CD4-positive, alpha-beta T cell treated with Interleukin-15 for 4 hours (primary cell): Measurements from ENCODE around the gene SASH1.

Source experiments
- DNase-seq: peaks from one replicate; pipeline ENCODE4 v3.0.0-alpha.2; 2020; ENCODE audit warnings: low spot score

SASH1 gene

DNA sequence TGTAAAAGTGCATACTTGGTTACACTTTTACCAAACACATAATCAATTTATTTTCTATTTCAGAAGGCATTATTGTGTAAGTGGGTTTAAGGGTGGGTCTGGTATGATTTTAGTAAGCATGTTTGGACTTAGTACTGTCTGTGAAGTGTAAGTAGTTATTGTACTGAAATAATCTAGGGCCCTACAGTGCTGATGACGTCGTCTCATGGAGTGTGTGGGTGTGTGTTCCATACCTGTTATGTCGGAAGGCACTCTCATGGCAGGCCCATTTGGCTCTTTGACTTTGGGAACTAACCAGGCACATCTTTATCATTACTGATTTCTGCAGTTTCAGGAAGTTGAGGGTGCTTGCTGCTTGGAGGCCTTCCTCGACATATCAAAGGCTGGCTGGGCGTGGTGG is 155.1 kb downstream of the SASH1 start:
- no peak for DNase-seq

DNA sequence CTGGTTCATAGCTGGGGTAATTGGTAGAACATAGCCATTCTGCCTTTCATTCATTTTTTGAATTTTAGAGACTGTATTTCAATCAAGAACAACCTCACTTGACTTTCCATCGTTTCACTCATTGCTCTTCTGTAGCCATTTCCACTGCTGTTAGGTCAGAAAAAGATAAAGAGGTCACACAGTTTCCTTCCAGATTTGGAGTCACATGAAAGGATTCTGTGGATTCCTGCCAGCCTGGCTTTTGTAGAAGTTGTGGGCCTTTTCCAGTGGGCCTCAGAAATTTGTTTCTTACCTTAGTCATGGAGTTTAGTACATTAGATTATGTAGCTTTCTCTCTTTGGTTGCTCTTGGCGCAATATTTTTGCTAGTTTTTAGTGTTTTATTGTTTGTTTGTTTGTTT is 157.8 kb downstream of the SASH1 start:
- no peak for DNase-seq

DNA sequence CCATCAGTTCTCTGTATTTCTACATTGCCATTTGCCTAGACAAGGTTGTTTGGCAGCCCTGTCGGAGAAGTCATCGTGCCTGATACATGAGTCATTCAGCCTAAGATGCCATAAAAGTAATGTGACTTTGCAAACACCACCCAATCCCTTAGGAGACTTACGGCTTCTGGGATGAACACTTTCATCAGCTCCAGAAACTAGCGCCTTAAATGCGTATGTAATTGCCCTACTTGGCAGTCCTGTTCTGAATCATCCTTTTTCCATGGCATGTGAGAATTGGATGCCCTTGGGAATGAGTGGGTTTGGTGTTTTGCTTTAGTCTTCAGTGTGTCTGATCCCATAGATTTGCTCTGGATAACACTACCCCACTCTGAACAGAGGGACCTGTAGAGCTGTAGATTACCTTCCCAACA is 158.5 kb downstream of the SASH1 start:
- DNase-seq = no peak

DNA sequence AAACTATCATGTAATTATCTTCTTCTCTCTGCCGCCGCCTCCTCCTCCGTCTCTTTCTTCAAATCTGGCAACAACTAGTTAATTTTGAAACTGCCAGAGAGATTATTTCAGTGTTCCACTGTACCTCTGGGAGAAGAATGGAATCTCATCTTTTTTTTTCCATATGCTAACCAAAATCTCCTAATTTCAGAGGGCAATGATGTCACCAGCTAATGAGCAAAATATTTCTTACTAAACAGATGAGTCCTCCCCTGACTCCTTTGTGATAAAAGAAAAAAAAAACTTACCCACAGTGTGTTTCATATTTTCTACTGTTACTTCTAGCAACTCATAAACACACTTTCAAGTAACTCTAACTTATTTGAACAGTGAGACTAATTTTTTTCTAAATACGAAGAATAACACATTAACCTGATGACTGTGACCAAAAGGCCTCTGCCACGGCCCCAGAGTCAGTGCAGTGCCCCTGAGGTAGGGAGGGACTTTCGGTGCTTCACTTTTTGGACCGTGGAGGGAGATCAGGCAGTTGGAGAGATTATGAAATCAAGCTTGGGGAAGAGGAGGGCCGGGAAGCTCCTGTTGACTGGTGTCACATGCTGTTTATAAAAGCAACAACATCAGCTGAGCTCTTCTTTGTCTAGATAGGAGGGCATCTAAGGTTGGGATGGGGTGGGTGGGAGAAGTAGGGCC is 159.6 kb downstream of the SASH1 start:
- DNase-seq = no peak

DNA sequence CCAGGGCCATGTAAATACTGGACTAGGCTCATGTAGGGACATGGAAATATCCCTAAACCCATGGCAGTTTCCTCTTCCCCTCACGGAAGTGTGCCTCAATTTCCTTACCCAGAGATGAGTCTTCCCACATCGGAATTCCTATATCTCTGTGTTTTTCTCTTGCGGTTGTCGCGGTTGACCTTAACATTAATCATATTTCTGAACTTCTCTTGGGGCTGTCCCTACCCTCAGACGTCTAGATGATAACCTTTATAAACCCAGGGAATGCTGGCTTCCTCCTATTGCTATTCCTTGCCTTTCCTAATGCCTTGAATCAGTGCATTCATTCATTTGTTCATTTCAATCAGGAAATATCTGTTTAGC is 160.1 kb downstream of the SASH1 start:
- no peak for DNase-seq

DNA sequence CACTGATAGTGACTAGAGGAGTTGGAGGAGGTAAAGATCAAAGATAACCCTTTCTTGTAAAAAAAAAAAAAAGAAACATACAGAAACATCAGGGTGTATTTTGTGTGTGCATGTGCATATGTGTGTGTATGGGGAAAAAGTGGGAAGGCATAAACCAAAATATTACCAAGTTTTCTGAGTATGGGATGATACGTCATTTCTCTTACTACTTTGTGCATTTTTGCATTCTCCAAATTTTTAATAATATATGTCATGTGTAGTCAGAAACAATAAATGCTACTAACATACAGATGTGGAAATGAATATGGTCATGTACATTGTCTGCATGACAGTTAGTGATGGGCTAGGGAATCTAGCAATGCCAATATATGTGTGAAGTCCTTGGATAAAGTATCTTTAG is 161.1 kb downstream of the SASH1 start:
- DNase-seq = no peak

DNA sequence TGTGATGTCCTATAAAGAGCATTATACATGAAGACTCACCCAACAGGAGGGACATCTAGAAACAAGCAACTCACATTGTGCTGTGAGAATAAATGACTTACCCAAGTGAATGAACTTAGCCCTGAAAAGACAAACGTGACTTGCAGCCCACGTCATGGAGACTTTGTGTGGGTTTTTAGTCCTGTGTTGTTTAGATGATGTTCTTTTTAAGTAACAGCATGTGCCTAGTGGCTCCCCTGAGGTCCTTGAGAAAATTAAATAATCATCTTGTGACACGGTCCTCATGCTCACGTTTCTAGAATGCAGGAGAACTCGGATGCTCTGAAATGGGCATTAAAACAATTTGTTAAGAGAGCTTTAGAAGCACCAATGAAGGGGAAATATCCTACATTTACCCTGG is 165.1 kb downstream of the SASH1 start:
- no peak for DNase-seq

DNA sequence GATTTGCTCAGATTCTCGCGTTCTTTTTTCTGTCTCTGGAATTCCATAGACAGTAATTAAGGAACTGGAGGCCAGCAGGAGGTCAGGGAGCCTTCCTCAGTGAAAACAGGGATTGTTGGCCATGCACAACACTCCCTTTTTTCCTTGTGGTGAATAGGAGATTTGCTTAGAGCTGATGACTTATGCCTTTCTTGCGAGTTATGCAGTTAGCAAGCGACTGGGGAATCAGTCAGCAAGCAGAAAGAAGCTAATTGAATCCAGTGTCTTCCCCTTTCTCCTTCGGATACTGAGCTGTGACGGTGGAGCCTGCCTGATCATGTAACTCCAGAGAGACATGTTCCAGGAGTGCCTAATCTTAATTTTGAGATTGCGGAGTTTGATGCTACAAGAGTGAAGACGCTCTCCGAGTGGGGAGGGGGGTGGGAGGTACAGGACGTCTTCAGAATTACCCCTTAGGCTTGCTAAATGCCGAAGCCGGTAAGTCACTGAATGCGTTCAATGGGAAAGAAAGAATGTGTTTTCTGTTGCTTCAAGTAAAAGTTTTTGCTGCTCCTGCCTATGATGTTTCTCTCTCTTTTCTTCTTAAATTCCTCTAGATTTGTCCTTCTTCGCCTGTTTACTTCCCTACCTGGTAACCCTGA is 165.9 kb downstream of the SASH1 start:
- DNase-seq = no peak

DNA sequence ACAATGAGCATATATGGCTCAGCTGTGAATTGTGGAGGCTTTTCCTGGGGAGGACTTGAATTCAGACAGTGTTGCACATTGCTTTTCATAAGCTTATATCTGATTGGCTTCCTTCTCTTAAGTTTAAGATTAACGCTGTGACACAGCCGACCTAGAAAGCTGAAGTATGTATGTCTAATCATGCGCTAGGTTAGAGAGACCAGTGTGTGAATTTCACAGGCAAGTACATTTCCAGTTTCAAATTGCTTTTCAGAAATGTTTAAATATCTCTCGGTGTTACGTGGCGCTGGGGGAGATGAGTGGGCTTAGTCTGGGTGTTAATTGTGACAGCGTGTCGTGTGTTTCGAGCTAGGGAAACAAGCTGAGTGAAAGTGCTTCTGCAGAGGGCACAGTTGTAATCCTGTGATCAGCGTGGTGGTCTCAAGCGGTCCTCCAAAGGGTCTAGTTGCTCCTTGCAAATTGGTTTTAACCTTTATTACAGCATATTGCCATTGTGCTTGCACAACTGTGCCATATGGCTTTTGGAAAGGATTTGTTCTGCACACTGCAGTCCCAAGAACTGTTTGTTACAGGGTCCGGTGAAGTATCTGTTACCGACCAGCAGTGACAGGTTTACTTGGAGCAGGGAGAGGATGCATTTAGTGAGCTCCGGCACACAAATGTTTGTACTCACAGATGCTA is 166.6 kb downstream of the SASH1 start:
- no peak for DNase-seq

DNA sequence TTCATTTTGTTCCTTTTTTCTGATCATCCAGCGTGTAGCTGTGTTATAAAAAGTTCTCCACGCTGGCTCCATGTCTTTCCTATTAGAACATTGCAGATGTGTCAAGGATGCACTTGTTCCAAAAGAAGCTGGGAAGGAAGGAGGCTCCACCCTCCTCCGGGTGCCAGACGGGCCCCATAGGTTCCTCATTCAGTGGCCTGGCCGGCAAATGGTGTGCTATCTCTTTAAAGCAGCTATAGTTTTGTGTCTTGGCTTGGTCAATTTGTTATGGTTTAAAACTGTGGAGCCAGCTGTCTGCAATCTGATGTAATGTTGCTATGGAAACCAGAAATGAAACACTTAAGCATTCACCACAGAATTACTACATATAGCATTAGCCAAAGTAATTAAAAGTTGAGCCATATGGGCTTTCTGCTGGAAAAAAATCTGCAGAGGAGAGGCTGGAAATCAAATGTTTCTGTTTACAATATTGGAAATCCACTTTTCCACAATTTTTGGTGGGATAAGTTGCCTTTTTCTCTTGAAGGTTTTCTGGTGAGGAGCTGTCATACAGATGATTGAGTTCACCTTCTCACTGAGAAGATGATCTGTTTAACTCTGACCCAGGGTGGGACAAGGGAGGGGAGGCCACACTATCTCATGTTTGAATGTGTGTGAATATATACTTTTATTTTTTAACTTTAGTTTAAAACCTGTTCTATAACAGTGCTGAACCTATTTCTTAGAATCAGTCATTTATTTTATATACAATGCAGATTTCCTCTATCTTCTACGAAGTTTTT is 167.4 kb downstream of the SASH1 start:
- no peak for DNase-seq

DNA sequence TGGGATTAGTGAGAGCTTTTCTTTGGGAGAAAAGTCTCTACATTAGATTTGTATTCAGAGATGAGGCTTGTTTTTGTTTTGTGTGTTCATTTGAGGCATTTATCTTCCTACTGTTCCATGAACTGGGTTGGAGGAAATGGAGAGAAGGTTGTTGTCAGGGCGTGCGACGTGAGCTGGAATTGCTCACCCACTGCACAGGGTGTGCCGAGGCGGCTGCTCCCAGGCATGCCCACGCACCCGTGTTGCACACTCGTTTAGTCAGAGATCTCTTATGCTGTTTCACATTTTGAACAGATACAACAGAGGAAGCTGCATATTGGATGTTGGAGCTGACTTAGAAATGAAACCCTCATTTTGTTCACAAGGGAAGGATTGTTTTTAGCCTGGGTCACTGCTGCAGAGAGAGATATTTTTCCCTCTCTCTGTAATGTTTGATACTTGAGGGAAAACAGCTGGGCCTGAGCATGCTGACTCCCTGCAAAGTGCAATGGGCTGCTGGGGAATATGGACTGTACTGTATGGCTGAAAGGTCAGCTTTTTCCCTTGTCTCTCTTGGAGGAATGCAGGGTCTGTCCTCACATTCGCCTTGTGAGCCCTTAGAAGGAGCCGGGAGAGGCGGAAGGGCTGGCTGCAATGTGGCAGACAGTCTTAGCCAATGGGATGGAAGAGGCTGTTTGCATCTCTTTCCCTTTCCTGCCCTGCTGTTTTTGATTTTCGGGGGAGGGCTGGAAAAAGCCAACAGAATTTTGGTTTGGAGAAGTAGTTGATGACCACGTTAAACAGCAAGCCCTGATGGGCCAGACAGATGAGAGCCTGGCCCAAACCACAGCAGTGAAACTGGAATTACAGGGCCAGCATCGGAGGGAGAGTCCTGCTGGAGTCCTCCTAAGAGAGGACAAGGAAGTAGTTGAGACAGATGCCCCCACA is 170.8 kb downstream of the SASH1 start:
- DNase-seq = no peak

DNA sequence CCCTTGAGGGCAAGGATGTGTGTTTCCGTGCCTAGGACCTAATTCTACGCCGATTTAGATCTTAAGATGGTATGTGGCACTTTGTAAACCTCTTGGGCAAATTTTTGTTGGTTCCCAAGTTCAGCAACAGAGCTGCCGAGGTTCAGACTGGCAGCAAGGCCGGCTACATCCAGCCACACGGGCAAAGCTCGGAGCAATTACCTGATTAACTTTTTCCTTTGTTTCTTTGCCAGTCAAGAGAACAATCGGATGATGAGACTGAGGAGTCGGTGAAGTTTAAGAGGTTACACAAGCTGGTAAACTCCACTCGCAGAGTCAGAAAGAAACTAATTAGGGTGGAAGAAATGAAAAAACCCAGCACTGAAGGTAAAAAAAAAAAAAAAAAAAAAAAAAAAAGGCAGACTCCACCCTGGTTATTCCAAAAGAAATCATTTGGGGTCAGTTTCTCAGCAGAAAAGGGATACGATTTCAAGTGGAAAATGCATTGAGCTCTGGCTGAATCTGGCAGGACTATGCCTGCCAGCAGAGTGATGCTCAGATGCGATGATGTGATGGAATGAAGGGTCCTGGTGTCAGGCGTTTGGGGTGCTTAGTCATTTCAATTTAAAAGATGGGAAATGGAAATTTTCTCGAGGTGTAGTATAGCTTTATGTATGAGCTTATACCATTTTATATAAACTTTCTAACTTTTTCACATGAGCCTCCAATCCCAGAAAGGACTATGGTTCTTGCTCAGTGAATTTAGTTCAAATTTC is 171.6 kb downstream of the SASH1 start:
- no peak for DNase-seq

DNA sequence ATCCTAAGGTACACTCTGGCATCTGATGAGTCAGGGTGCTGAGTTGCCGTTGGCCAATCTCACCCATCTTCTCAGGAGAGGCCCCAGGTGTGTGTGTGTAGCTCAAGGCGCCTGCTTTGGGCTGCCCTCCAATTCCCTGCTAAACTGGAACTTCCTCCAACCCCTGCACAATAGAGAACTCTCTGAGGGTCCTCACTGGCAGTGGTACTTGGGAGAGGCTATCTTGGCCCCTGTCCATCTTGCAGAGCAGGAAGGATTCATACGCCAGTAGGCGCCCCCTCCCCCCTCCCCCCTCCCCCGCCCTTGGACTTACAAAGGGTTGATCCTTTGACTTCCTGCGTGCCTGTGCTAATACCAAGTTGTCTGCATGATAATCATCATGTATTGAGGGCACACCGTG is 173.6 kb downstream of the SASH1 start:
- DNase-seq = no peak

DNA sequence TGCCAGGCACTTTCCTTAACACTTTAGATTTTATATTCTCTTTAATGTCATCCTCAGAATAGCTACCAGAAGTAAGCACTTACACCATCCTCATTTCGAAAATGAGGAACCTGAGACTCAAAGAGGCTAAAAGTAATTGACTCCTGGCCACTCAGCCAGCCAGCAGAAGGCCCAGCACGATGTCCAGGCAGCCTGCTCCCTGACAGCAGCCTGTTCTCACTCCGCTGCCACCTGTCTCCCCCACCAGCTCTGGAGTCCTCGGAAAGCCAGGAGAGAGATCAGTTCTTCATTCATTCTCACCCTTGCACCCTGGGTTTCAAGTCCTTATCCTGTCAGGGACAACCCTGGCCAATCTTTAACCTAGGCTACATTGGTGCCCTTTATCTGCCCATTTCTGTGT is 174.0 kb downstream of the SASH1 start:
- no peak for DNase-seq

DNA sequence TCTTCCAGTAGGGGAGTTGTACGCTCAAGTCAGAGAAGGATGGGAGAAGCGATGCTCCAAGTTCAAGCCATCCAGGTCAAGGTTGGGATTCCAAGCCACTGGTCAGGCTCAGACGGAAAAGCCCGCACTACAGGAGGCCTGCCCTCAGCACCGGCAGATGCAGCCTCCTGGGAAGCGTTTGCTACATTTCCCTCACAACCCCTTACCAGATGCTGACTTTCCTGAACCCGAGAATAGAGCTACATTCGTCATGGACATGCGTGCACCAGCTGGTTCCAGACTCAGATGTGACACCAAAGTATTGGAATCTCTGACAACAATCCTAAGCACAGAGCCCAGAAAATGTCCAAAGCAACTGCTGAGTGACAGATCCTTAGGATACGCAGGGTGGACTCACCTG is 174.8 kb downstream of the SASH1 start:
- DNase-seq = no peak

DNA sequence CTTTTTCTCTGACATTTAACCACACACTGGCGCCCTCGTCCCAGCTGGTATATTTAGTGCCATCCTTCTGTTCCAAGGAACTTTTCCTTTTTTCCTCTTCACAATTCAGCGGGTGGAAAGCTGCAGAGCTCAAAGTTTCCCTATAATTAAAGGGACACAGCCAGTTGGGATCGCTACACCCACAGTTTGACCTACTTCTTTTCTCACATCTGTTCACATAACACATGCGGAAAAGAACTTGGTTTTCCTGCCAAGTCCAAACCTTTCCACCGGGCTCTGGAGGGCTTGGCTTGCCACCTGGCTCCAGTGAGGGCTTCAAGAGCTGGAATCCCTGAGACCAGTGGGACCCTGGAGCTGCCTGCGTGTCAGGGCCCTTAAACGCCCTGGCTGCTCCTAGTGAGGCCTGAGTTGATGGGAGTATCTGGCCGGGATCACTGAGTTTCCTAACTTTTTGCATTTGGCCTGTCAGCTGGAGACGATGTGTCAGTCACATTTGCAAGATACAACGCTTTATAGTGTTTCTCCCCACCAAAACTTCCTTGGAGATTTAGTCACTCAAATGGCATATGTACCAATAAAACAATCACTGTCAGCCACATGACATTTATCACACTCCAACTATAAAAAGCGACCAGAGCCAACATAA is 176.0 kb downstream of the SASH1 start:
- DNase-seq = no peak

DNA sequence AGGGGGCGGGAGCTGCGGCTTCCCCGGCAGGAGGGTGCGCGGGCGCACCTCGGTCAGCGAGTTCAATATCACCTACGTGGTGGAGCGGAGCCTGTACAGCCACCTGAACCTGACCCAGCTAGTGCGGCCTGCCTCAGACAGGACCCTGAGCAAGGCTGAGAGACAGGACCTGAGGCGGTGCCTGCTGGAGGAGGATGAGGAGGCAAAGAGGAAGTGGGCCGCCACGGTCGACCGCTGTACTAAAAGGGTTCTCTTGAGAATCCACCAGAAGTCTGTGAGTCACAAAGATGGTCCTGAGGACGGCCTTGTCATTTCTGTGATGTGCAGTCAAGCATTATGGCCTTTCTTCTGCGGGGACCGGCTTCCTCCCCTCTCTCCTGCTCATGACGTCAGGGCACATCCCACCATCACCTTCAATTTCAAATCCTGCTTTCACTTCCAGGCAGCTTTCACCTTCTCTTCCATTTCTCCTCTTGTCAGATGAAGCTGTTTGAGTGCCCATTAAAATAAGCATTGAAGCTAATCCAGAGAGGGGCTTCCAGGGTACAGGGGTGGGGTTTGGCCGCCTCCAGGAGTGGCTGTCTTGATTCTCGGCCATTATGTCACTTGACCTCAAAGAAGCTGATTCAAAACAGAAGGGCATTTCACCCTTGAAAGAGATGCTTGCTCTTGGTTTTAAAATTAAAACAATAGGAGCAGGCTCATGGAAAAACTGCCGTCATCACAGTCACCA is 177.6 kb downstream of the SASH1 start:
- no peak for DNase-seq

DNA sequence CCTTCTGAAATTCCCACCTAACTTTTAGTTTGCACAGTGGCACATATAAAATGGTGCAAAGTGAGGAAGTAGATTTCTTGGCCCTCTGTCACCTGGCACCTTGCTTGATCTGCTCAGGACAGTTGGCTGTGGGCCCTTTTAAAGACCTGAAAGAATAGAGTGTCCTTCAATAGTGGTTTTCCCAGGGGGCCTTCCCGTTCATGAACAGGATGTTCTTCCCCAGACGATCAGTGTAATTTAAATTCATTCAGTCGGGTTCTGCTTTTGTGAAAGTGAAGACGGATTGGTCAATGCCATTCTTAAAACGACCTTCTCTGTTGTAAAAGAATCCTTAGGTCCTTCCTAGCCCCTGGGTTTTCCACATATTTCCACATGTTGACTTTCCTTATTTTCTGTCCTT is 178.5 kb downstream of the SASH1 start:
- DNase-seq = no peak

DNA sequence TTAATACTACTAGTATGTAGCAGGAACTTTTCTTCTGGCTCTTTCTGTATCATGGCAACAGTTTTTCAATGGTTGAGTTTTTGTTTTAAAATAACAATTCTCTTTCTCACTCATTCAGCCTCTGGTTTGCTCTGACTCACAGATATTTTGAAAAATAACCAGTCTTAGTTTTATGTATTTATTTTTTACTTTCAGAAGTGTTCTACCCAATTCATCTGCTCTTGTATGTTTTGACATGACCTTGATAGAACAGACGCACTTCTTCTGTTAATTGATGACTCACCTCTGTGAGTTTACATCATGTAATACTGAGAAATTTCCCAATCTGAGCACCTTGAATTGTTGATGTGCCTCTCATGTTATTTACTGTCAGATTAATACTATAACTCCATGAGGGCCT is 178.9 kb downstream of the SASH1 start:
- DNase-seq = no peak

DNA sequence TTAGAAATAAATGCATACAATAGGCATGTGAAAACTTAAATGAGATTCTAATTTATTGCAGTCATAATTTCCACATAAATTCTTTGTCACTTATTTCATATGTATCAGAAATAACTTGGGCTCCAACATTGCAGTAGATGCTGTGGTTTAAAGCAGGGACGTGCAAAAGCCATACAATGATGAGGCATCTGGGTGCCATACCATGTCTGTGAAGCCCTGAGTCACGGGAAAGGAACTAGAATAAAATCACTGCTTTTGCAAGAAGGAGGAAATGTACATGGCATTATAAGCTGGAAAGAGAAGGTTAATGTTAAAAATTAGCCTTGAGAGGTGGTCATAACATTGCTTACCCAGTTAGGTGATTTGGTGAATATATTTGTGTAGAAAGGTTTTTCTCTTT is 180.4 kb downstream of the SASH1 start:
- no peak for DNase-seq
